Karpas-422 (cell line): ENCODE results near the gene ARHGEF19. TPM values are rescaled to one million over a fixed set of nuclear protein-coding genes. Genes with fewer than 3 reads are reported as not detected.
A peak's percentile ranks its signal among the peaks of the same experiment; 100 is the strongest.
"Not testable (repeated sequence)": the region's sequence is repeated elsewhere in the genome, so short reads cannot be mapped to it uniquely, and the experiment has no call there.

ENCODE experiments used
- DNase-seq: peaks from one replicate; pipeline ENCODE4 v3.0.0-alpha.2; 2015
- H2AFZ ChIP-seq: fragments of 200-600 bp; sonication (generic); 2 replicates; pipeline ENCODE4 v1.6.1; 2014; ENCODE audit warnings: antibody characterized with exemption, low read length, mixed read lengths
- H3K27ac ChIP-seq: fragments of 200-600 bp; sonication (generic); 2 replicates; pipeline ENCODE4 v1.5.1; 2014; ENCODE audit warnings: mild to moderate bottlenecking, low read length, moderate library complexity
- H3K27me3 ChIP-seq: fragments of 200-600 bp; sonication (generic); 2 replicates; pipeline ENCODE4 v1.6.1; 2014; ENCODE audit warnings: low read length, mixed read lengths
- H3K36me3 ChIP-seq: fragments of 200-600 bp; sonication (generic); 2 replicates; pipeline ENCODE4 v1.6.1; 2014; ENCODE audit warnings: low read length, mixed read lengths; ENCODE audit not compliant: insufficient read depth
- H3K4me1 ChIP-seq: fragments of 200-600 bp; sonication (generic); 2 replicates; pipeline ENCODE4 v1.6.1; 2014; ENCODE audit warnings: mild to moderate bottlenecking, low read length, mixed read lengths
- H3K4me2 ChIP-seq: fragments of 200-600 bp; sonication (generic); 2 replicates; pipeline ENCODE4 v1.6.1; 2014; ENCODE audit warnings: low read length, low read depth, mild to moderate bottlenecking; ENCODE audit not compliant: poor library complexity, severe bottlenecking
- H3K4me3 ChIP-seq: fragments of 200-600 bp; sonication (generic); 2 replicates; pipeline ENCODE4 v1.5.1; 2014; ENCODE audit warnings: mild to moderate bottlenecking, antibody characterized with exemption, low read length, mixed read lengths
- H3K79me2 ChIP-seq: fragments of 200-600 bp; sonication (generic); 2 replicates; pipeline ENCODE4 v1.6.1; 2014; ENCODE audit warnings: mild to moderate bottlenecking, low read length, mixed read lengths
- H3K9ac ChIP-seq: fragments of 200-600 bp; sonication (generic); 2 replicates; pipeline ENCODE4 v1.6.0; 2014; ENCODE audit warnings: low read length
- H3K9me2 ChIP-seq: fragments of 200-600 bp; sonication (generic), shearing (Covaris generic); replicated peaks from 2 replicates; pipeline ENCODE4 v1.6.0; 2014; ENCODE audit warnings: mild to moderate bottlenecking, low read length, moderate library complexity; ENCODE audit not compliant: insufficient read depth
- H3K9me3 ChIP-seq: fragments of 300-700, 200-600 bp; sonication (generic); 2 replicates; pipeline ENCODE4 v1.6.1; 2014; ENCODE audit warnings: low read length, mixed read lengths
- H4K20me1 ChIP-seq: fragments of 200-600 bp; sonication (generic); 2 replicates; pipeline ENCODE4 v1.6.1; 2014; ENCODE audit warnings: mild to moderate bottlenecking, antibody characterized with exemption, low read length, low read depth; ENCODE audit not compliant: insufficient read depth
- total RNA-seq: library from RNA; depleted of rRNA; stranded (reverse); fragments of >200 nt; shearing (Covaris generic); gene quantifications from 2 replicates; pipeline ENCODE4 v1.2.3, GENCODE V29; 2014; ENCODE audit warnings: low replicate concordance; rRNA removed

The ARHGEF19 gene
- total RNA-seq, result 2.2 and 2.5 TPM in 2 replicates

DNA sequence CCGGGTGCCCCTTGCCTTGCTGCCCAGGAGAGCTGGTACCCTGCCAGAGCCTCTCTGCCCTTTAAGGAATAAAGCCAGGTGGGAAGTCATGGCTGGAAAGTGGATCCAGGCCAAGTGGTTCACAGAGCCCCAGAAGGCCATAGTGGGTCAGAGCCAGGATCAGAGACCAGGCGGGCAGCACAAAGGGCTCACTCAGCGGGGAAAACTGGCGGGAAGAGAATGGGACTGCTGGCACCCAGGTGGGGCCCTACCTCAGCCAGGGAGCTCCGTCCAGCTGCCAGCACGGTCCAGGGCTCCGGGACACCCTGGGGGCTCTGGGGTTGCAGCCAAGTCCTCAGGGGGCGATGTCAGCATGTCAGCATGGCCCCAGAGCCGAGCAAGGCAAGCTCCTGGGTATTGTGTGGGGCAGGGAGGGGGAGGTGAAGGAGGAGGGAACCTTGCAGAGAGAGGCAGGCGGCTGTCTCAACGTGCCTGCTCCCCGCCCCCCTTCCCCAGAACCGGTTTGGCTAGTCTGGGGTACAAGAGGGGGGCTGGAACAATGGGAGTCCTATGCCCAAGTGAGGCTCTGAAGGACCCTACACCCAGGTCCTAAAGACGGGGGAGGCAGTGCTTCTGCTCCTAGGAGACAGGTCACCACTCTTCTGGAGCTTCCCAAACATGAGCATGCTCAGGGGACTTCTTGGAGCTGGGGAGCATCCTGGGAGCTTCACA, at the start of gene ARHGEF19:
TSS of gene ARHGEF19 (minus strand) at position 402 of the 711 bp plus-strand sequence. CDS start 3,598 bp downstream, outside the sequence.
- Histone ChIP-seq H3K27me3 (no peaks in the 10 kb centered on the region), H3K27ac (no peak within 1 kb of the TSS), H3K4me3 (no peak within 1 kb of the TSS), H3K79me2 (no peaks in the 10 kb centered on the region), H3K4me1 (peaks cover 1% of the 10 kb centered on the region), H3K9me3 (no peaks in the 10 kb centered on the region), H3K9ac (no peak within 1 kb of the TSS), H3K4me2 (no peak within 1 kb of the TSS), H3K36me3 (no peaks in the 10 kb centered on the region), H4K20me1 (no peaks in the 10 kb centered on the region), H2AFZ (no peak within 1 kb of the TSS), H3K9me2 (no peaks in the 10 kb centered on the region)
- no peak for DNase-seq

DNA sequence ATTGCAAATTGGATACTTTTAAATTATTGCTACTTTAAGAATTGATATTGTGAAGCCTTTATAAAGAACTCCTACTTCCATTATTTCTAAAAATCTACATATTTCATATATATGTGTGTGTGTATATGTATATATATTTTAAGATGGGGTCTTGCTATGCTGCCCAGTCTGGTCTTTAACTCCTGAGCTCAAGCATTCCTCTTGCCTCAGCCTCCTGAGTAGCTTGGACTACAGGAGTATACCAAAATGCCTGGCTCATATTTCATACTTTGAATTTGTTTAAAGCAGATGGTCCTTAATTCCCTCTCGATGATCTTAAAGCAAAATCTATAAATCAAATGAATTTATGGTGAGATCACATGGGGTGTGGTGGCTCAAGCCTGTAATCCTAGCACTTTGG, 49.6 kb upstream of the ARHGEF19 start:
- H3K4me3 ChIP-seq, result no peak overlapping the region

DNA sequence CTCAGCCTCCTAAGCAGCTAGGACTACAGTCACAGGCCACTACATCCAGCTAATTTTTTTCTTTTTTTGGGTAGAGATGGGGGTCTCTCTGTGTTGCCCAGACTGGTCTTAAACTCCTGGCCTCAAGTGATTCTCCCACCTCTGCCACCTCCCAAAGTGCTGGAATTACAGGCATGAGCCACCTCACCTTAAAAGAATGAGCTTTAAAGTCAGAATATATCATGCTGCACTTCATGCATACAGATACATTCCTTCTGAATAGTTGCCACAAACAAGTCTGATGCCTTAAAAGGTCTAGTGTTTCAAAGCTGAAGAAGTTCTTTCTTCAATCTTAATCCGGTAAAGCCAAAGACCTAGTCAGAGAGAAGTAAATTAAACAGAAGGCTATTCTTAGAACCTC, 48.4 kb upstream of the ARHGEF19 start:
- DNase-seq, result no peak
- Histone ChIP-seq H2AFZ (no peak overlapping the region), H3K27ac (no peak overlapping the region), H3K4me3 (no peak overlapping the region), H3K4me2 (no peak overlapping the region), H3K36me3 (0 out of 2 replicates have a peak, but pooled peaks cover 3% of the 10 kb centered on the region), H3K79me2 (peaks cover 64% of the 10 kb centered on the region), H3K9ac (no peak overlapping the region), H3K27me3 (no peaks in the 10 kb centered on the region), H3K9me3 (no peaks in the 10 kb centered on the region), H3K9me2 (no peaks in the 10 kb centered on the region), H3K4me1 (peaks cover 28% of the 10 kb centered on the region), H4K20me1 (0 out of 2 replicates have a peak, but pooled peaks cover 6% of the 10 kb centered on the region)

More for the DNA sequence above, 49.6 kb upstream of the ARHGEF19 start:
- Histone ChIP-seq H3K9me3 (no peaks in the 10 kb centered on the region), H3K9me2 (no peaks in the 10 kb centered on the region), H4K20me1 (0 out of 2 replicates have a peak, but pooled peaks cover 6% of the 10 kb centered on the region), H3K4me2 (no peak overlapping the region), H3K79me2 (peaks cover 70% of the 10 kb centered on the region), H2AFZ (no peak overlapping the region), H3K9ac (no peak overlapping the region), H3K4me1 (peaks cover 26% of the 10 kb centered on the region), H3K27ac (no peak overlapping the region), H3K27me3 (no peaks in the 10 kb centered on the region), H3K36me3 (no peaks in the 10 kb centered on the region)
- DNase-seq, result no peak

DNA sequence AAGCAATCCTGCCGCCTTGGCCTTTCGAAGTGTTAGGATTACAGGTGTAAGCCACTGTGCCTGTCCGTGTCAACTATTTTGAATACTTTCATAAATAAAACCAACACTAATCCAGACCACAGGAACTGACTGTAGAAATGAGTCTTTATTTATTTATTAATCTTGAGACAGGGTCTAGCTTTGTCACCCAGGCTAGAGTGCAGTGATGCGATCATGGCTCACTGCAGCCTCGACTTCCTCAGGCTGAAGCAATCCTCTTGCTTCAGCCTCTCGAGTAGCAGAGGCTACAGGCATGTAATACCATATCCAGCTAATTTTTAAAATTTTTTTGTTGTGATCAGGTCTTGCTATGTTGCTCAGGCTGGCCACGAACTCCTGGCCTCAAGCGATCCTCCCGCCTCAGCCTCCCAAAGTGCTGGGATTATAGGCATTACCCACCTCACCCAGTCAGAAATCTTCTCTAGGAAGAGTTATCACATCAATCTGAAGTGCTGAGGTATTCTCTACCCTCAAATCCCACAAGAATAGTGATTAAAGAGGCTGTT, 46.2 kb upstream of the ARHGEF19 start:
- H3K4me3 ChIP-seq, result no peak overlapping the region
- H3K4me1 ChIP-seq, result peaks cover 28% of the 10 kb centered on the region
- H4K20me1 ChIP-seq, result no peaks in the 10 kb centered on the region
- no peak overlapping the region for H3K27ac ChIP-seq
- no peaks in the 10 kb centered on the region for H3K9me2 ChIP-seq
- no peaks in the 10 kb centered on the region for H3K27me3 ChIP-seq
- H3K36me3 ChIP-seq, result 0 out of 2 replicates have a peak, but pooled peaks cover 3% of the 10 kb centered on the region
- peaks cover 48% of the 10 kb centered on the region for H3K79me2 ChIP-seq
- H2AFZ ChIP-seq, result no peak overlapping the region
- no peak for DNase-seq
- no peak overlapping the region for H3K9ac ChIP-seq
- H3K4me2 ChIP-seq, result no peak overlapping the region
- H3K9me3 ChIP-seq, result no peaks in the 10 kb centered on the region

DNA sequence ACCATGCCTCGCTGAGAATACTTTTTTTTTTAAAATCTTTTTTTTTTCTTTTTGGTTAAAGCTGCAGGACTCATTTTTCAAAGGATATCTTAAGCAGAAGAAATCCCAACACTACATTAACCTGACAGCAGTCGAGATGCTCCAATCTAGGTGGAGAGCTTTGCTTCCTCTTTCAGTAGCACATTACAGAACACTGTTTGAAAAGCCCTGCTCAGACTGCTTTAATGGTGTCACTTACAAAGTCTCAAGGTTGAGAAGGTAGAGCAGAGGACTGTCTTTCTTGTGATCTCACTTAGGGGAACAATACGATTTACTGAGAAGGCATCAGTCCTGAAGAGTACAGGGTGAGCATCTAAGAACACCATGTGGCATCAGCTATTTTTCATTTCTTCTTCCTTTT, 45.5 kb upstream of the ARHGEF19 start:
- Histone ChIP-seq H3K9ac (no peak overlapping the region; the same call in 1 of the 2 replicates), H3K4me1 (peaks cover 28% of the 10 kb centered on the region), H3K9me3 (no peaks in the 10 kb centered on the region), H4K20me1 (no peaks in the 10 kb centered on the region), H3K79me2 (peaks cover 47% of the 10 kb centered on the region), H3K27ac (no peak overlapping the region), H3K4me3 (no peak overlapping the region), H3K27me3 (no peaks in the 10 kb centered on the region), H3K36me3 (0 out of 2 replicates have a peak, but pooled peaks cover 4% of the 10 kb centered on the region), H2AFZ (no peak overlapping the region), H3K4me2 (no peak overlapping the region), H3K9me2 (no peaks in the 10 kb centered on the region)
- peak; percentile 52 for DNase-seq

DNA sequence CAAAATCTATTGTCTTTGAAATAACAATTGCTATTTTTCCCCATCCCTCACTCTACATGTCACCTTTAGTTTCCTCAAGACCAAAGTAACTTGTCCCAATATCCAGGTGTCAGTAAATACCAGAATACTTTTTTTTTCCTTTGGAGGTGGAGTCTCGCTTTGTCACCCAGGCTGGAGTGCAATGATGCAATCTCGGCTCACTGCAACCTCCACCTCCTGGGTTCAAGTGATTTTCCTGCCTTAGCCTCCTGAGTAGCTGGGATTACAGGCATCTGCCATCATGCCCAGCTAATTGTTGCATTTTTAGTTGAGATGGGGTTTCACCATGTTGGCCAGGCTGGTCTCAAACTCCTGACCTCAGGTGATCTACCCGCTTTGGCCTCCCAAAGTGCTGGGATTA, 45.1 kb upstream of the ARHGEF19 start:
- H3K9ac ChIP-seq, H3K27me3 ChIP-seq, H3K27ac ChIP-seq, H3K4me2 ChIP-seq, H3K9me3 ChIP-seq, H4K20me1 ChIP-seq, H3K36me3 ChIP-seq, H2AFZ ChIP-seq, DNase-seq, H3K4me3 ChIP-seq, H3K9me2 ChIP-seq: not testable (repeated sequence)
- H3K4me1 ChIP-seq, result peaks cover 28% of the 10 kb centered on the region
- peaks cover 43% of the 10 kb centered on the region for H3K79me2 ChIP-seq

DNA sequence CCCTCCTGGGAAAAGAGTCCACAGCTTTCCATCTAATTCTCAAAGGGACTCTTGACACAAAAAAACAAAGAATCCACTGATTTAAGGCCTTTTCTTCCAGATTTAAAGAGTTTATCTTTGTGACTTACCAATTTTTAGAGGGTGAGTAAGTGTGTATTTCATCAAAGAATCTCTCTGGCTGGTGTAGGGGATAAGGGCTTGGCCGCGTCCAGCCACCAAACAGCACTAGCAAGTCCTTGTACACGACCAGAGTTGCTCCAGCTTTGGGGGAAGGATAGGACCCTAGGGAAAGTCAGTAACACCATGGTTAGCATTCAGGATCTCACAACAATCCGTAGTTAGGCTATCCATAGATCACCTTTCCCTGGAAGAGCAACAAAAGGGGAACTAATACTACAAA, 44.0 kb upstream of the ARHGEF19 start:
- Histone ChIP-seq H2AFZ (no peak overlapping the region), H3K79me2 (peaks cover 37% of the 10 kb centered on the region), H3K9me3 (no peaks in the 10 kb centered on the region), H3K9me2 (no peaks in the 10 kb centered on the region), H4K20me1 (no peaks in the 10 kb centered on the region), H3K9ac (no peak overlapping the region), H3K4me3 (no peak overlapping the region), H3K4me2 (no peak overlapping the region), H3K27me3 (no peaks in the 10 kb centered on the region), H3K27ac (no peak overlapping the region), H3K36me3 (0 out of 2 replicates have a peak, but pooled peaks cover 9% of the 10 kb centered on the region), H3K4me1 (peaks cover 28% of the 10 kb centered on the region)
- no peak for DNase-seq

DNA sequence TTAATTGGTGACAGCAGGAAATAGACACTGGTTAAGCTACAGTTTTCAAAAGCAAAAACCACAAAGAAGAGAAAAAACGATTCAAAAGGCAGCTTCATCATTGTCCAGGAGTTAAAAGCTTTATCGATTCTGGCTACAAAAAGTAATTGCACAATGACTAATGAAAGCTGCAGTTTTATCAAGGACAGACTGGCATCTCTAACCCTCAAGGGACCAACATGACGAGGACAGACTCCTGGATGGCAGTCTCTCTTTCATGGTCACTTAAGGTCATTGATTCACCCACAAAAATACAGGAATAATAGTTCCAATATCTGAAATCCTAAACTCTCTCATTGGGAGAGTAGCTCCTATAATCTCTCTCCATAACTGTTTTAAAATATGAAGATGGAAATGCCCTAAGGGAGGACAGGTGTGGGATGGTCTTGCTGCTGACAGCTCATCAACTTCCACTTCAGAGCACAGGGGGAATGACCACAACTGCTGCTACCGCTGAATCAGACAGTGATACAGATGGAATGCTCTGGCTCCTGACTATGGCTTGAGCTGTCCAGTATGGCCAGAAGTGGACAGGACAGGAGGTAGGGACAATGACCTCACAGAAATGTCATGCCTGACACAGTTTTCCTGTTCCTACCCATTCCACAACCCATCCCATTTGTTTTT, 41.9 kb upstream of the ARHGEF19 start:
- Histone ChIP-seq H3K27ac (no peak overlapping the region), H3K9me2 (no peaks in the 10 kb centered on the region), H3K4me3 (no peak overlapping the region), H3K4me2 (no peak overlapping the region), H2AFZ (no peak overlapping the region), H4K20me1 (no peaks in the 10 kb centered on the region), H3K27me3 (no peaks in the 10 kb centered on the region), H3K36me3 (0 out of 2 replicates have a peak, but pooled peaks cover 9% of the 10 kb centered on the region), H3K4me1 (peaks cover 31% of the 10 kb centered on the region), H3K9ac (no peak overlapping the region), H3K79me2 (peaks cover 28% of the 10 kb centered on the region), H3K9me3 (no peaks in the 10 kb centered on the region)
- DNase-seq, result no peak
